ENCODE data around the gene JUP.

JUP gene

GRCh38 chr17:41810659-41811548 is 24.4 kb upstream of the JUP start:
- DNase-seq (ENCODE audit: low spot score) = no peak

- DNase-seq (ENCODE audit: low spot score) = no peak
Measured at GRCh38 chr17:41806685-41807445, 20.4 kb upstream of the JUP start.

- DNase-seq (ENCODE audit: low spot score) = no peak
Measured at GRCh38 chr17:41803049-41804020, 16.8 kb upstream of the JUP start.

GRCh38 chr17:41801374-41802271 is 15.1 kb upstream of the JUP start:
- DNase-seq (ENCODE audit: low spot score) = peak; percentile 85

GRCh38 chr17:41800601-41801373 is 14.3 kb upstream of the JUP start:
- DNase-seq (ENCODE audit: low spot score) = no peak

GRCh38 chr17:41799366-41799765 is 12.9 kb upstream of the JUP start:
- DNase-seq (ENCODE audit: low spot score) = no peak

GRCh38 chr17:41797377-41797776 is 10.9 kb upstream of the JUP start:
- DNase-seq (ENCODE audit: low spot score) = no peak

- no peak for DNase-seq (ENCODE audit: low spot score)
Measured at GRCh38 chr17:41796121-41796895, 9.8 kb upstream of the JUP start.

GRCh38 chr17:41794540-41794975 is 8.0 kb upstream of the JUP start:
- no peak for DNase-seq (ENCODE audit: low spot score)

GRCh38 chr17:41793784-41794539 is 7.5 kb upstream of the JUP start:
- DNase-seq (ENCODE audit: low spot score) = no peak

GRCh38 chr17:41792845-41793783 is 6.6 kb upstream of the JUP start:
- peak; percentile 58 for DNase-seq (ENCODE audit: low spot score)

- DNase-seq (ENCODE audit: low spot score) = no peak
Measured at GRCh38 chr17:41787021-41787418, 509 bp upstream of the JUP start.

GRCh38 chr17:41785859-41786226 is 668 bp downstream of the JUP start:
- no peak for DNase-seq (ENCODE audit: low spot score)

GRCh38 chr17:41785091-41785858 is 1.2 kb downstream of the JUP start:
- DNase-seq (ENCODE audit: low spot score) = no peak

- DNase-seq (ENCODE audit: low spot score) = no peak
Measured at GRCh38 chr17:41784207-41784744, 2.2 kb downstream of the JUP start.

GRCh38 chr17:41782142-41782541 is 4.4 kb downstream of the JUP start:
- no peak for DNase-seq (ENCODE audit: low spot score)

All from HuH-7 (cell line).